ENCODE results near the gene AHCYL2.

GRCh38 chr7:129405527-129405926 is 180.7 kb downstream of the AHCYL2 start:
- TF ChIP-seq, protein P1, sequence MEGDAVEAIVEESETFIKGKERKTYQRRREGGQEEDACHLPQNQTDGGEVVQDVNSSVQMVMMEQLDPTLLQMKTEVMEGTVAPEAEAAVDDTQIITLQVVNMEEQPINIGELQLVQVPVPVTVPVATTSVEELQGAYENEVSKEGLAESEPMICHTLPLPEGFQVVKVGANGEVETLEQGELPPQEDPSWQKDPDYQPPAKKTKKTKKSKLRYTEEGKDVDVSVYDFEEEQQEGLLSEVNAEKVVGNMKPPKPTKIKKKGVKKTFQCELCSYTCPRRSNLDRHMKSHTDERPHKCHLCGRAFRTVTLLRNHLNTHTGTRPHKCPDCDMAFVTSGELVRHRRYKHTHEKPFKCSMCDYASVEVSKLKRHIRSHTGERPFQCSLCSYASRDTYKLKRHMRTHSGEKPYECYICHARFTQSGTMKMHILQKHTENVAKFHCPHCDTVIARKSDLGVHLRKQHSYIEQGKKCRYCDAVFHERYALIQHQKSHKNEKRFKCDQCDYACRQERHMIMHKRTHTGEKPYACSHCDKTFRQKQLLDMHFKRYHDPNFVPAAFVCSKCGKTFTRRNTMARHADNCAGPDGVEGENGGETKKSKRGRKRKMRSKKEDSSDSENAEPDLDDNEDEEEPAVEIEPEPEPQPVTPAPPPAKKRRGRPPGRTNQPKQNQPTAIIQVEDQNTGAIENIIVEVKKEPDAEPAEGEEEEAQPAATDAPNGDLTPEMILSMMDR (conservative IDR thresholded peaks at IDR 0.05; ENCODE audit: low read depth in 2 of 2), result no peak
- no peak for TF ChIP-seq REST (IDR thresholded peaks at IDR 0.05; ENCODE audit: unreplicated experiment)
- TF ChIP-seq EZH2 (IDR thresholded peaks at IDR 0.05; ENCODE audit: low read depth, unreplicated experiment), result no peak

Measured in GM23338 (cell line).